Activated naive CD4-positive, alpha-beta T cell treated with anti-CD3 and anti-CD28 coated beads, Interleukin-2, amount 50 U/mL, for 72 hours (primary cell): ENCODE results near the gene ROBO2. TPM values are rescaled to one million over a fixed set of nuclear protein-coding genes. Genes with fewer than 3 reads are reported as not detected.

Experiments used
- ATAC-seq, 2 donors: fragments of 150-1000 bp; cut with Tn5 transposase; 2 replicates each; pipeline ENCODE4 v1.10.0; 2021; ENCODE audit warnings: mild to moderate bottlenecking in 2 of 2, moderate library complexity in 2 of 2
- DNase-seq, 2 donors: peaks; one replicate each; pipeline ENCODE4 v3.0.0; 2021 to 2022; ENCODE audit warnings: low spot score in 2 of 2
- H3K27ac Mint-ChIP-seq, 2 donors: one replicate each; pipeline ENCODE4 v1.8.0; 2022; ENCODE audit warnings: mild to moderate bottlenecking in 2 of 2, mixed read lengths in 2 of 2
- H3K36me3 Mint-ChIP-seq, 2 donors: one replicate each; pipeline ENCODE4 v1.8.0; 2022; ENCODE audit warnings: mixed read lengths in 2 of 2
- H3K9me3 Mint-ChIP-seq, 2 donors: one replicate each; pipeline ENCODE4 v1.8.0; 2022; ENCODE audit warnings: mixed read lengths in 2 of 2
- total RNA-seq, 2 donors: library from RNA; stranded (reverse); gene quantifications; one replicate each; pipeline ENCODE4 v1.2.3, GENCODE V29; 2022

ROBO2 gene
- total RNA-seq, 2 donors from 2014 or later: not detected

DNA sequence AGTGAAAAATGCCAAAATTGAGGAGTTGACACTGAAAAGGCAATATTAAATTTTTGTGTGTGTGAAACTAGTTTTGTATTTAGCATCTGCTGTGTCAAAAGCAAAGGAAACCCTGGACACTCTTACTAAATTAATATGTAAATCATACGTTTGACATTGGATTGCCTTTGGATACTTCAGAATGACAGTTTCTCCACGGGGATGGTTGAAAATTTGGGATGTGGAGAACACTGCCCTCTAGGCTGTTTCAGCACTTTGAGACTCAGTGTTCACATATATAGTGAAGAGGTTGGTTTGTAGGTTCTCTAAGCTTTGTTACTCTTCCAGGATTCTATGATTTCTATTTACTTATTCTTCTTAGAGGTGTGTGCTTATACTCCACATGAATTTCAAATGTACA lies 3.0 kb downstream of the ROBO2 start:
- H3K36me3 Mint-ChIP-seq: peaks cover 14 to 19% of the 10 kb centered on the region in 2 donors
- ATAC-seq (no peak), DNase-seq (no peak)
- peaks cover 7 to 10% of the 10 kb centered on the region in 2 donors for H3K9me3 Mint-ChIP-seq
- H3K27ac Mint-ChIP-seq: no peak overlapping the region

DNA sequence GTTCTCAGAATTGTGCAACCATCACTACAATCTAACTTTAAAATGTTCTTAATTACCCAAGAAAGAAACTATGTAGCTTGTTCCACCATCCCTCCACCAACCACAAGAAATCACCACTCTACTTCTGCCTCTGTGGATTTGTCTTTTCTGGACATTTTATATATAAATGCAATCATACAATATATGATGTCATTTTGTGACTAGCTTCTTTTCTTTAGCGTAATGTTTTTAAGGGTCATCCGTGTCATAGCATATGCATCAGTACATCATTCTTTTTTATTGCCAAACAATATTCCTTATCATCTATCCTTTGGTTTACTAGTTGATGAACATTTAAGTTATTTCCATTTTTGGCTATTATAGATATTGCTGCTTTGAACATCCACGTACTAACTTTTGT lies 5.8 kb downstream of the ROBO2 start:
- H3K9me3 Mint-ChIP-seq: peaks cover 6 to 7% of the 10 kb centered on the region in 2 donors
- H3K36me3 Mint-ChIP-seq: peaks cover 2 to 7% of the 10 kb centered on the region in 2 donors
- DNase-seq: no peak
- H3K27ac Mint-ChIP-seq: no peak overlapping the region
- no peak for ATAC-seq

DNA sequence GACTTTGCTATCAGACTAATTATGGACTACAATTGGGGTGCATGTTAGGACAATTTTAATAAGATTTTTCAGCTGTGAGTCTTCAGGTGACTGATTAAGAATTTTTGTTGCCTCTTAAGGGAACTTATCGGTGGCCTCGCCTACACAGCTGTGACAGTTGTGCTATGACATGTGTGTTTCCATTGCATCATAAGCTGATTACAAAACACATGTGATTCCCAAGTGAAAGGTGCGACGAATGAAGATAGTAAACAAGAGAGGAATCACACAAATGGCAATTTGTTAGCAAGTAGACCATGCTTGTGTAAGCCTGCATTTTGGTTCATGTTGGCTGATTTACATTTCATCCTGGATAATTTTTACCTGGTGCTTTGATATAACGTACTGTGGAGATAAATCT lies 8.3 kb downstream of the ROBO2 start:
- peaks cover 2 to 6% of the 10 kb centered on the region in 2 donors for H3K9me3 Mint-ChIP-seq
- ATAC-seq: no peak
- no peak overlapping the region for H3K27ac Mint-ChIP-seq
- no peak for DNase-seq
- H3K36me3 Mint-ChIP-seq: no peaks in the 10 kb centered on the region

DNA sequence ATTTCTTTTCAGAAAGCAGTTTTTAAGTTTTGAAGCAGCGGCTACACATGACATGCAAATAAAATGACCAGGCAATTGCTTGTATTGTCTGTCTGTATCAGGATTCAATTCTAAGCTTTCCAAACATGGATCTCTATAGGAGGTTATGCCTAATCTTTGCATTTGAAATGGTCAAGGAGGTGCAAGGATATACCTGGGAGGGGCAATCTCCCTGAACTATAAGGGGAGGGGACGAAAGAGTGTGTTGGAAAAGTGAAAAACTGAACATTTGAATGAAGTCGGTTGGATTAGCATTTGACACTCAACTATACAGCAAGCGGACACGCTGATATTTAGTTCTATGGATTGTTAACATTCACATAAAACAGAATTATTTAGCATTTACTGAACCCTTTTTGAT lies 11.7 kb downstream of the ROBO2 start:
- H3K27ac Mint-ChIP-seq: no peak overlapping the region
- no peaks in the 10 kb centered on the region for H3K9me3 Mint-ChIP-seq
- no peak for ATAC-seq
- no peak for DNase-seq
- no peaks in the 10 kb centered on the region for H3K36me3 Mint-ChIP-seq

DNA sequence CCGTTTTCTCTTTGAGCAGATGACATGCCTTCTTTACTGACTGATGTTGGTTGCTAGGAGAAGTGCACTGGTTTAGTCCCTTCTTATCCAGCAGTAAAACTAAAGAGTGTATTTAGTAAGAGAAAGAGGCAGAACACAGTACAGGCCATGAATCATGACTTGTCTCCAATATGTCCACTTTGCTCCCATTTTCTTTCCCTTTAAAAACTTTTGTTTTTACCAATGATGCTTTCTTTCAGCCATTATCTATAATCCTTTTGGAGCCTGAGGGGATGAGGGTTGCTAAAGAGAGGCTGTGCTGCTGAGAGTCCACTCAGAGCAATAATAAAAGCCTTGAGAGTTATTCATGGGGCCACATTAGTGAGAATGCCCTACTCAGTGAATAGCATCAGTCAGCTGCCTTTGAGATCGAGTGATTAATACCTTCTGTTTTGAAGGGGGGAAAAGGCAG lies 12.2 kb downstream of the ROBO2 start:
- no peak overlapping the region for H3K27ac Mint-ChIP-seq
- DNase-seq (no peak), ATAC-seq (no peak)
- H3K36me3 Mint-ChIP-seq: no peaks in the 10 kb centered on the region
- H3K9me3 Mint-ChIP-seq: no peaks in the 10 kb centered on the region

DNA sequence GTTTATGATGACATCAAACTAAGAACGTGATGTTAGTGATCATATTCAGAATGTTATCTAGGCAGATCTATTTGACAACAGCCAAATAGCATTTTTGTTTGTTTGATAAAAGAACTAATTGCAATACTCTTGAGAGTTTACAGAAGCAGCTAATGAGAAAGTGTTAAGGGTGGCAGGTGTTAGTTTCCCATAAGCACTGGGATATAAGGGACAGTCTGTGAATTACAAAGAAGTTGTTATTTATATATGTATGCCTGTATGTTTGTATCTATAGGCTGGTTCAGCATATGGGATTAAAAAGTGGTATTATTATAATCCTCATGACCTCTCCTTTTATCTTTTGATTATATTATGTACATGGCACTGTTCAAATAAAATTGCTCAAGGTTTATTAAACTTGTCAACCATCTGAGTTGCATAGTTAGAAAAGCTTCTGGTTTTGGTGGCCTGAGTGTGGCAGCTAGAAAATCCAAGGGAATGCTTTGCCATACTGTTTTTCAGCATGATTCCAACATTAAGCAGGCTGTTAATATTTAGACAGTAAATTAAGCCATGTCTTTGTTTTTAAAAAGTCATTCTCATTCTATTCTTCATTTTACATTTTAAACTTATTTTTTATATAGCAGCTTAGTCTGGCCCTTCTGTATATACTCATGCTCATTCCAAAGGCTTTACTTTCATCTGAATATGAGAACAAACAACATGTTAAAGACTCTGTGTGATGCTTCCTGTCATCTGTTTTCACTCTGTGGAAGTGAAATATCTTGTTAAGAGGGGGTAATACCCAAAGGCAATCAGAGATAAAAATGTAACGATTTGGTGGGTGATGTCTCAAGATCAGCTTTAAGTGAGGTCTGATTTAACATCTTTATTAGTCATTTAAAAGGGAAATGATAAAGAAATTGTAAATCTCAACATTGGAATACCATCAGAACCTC lies 13.1 kb downstream of the ROBO2 start:
- DNase-seq (no peak), ATAC-seq (no peak)
- H3K36me3 Mint-ChIP-seq: no peaks in the 10 kb centered on the region
- no peaks in the 10 kb centered on the region for H3K9me3 Mint-ChIP-seq
- no peak overlapping the region for H3K27ac Mint-ChIP-seq

DNA sequence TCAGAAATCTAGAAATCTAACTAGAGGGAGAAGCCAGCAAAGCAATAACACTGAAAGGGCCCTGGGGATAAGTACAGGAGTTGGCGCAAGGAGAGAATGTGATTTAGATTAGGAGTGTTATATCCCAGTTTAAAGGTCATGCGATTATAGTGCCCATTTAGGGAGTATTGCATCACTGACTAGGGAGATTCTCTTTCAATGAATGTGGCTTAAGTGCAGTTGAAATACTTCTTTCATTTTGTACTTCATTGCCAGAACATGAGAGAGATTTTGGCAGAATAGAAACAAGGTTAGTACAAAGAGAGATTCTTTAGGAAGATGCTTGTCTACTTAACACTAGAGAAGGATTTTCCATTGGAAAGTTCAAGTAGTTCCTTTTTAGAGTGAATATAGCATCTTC lies 13.9 kb downstream of the ROBO2 start:
- no peaks in the 10 kb centered on the region for H3K36me3 Mint-ChIP-seq
- peaks cover under 1% of the 10 kb centered on the region in 2 donors for H3K9me3 Mint-ChIP-seq
- no peak for ATAC-seq

DNA sequence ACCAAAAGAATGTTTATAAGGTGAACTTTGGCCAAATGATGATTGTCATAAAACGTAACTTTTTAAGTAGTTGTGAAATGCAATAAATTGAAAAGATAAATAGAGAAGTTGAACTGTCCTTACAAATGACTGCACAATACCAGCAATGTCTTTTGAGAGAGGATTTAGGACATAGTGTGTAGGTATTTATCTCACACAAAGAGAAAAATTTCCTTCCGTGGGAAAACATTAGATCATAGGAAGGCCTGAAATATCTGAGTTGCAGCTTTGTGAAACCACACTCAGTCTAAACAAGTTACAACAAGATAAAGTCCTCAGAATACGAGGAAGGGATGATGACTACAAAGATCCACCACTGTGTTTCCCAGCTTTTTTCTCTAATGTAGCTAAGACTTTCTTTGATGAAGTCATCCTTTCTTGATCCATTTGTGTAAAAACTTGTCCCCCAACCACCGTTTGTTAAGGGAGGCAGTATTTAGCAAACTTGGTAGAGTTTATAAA lies 16.0 kb downstream of the ROBO2 start:
- Mint-ChIP-seq H3K36me3 (no peaks in the 10 kb centered on the region), H3K27ac (no peak overlapping the region), H3K9me3 (peaks cover 12 to 19% of the 10 kb centered on the region in 2 donors)
- ATAC-seq: no peak
- no peak for DNase-seq

More for the DNA sequence above, 13.9 kb downstream of the ROBO2 start:
- DNase-seq: no peak
- no peak overlapping the region for H3K27ac Mint-ChIP-seq

DNA sequence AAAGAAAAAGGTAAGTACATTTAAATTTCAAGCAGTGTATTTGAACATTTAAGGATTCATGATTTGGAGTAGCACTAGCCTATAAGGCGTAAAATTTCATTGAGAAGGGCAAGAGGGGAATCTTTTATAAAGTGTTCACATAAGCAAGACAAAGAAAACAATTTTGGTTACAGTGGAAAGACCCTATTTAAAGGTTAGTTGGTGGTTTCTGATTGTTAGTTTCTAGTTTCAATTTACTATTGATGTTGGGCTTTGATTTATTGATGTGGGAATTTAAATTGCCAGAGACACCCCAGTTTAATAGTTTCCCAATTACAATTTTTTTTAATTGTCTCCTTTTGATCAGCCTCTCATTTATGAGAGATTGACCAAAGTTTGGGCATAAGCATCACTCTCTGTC lies 19.5 kb downstream of the ROBO2 start:
- H3K9me3 Mint-ChIP-seq: peaks cover 21 to 36% of the 10 kb centered on the region in 2 donors
- H3K36me3 Mint-ChIP-seq: peaks cover 0 to 7% of the 10 kb centered on the region in 2 donors
- DNase-seq (no peak), ATAC-seq (no peak)
- H3K27ac Mint-ChIP-seq: no peak overlapping the region

DNA sequence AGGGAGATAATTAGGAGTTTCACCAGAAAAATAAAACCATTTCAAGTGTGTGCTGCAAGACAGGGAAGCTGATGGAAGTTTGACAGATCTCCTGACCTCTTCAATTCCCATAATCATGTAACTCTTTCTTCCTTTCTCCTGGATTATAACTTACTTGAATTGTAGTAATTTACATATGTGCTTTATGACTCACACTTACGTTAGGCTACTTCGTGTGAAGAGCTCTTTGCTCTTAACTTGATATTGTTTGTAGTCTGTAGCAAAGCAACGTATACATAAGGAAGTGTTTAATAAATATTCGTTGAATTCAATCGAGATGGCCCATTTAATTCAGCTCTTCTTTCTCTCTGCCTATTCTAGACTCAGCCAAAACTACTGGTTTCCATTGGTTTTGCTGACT lies 23.5 kb downstream of the ROBO2 start:
- DNase-seq: no peak
- no peak for ATAC-seq
- Mint-ChIP-seq H3K27ac (no peak overlapping the region), H3K36me3 (peaks cover 0 to 7% of the 10 kb centered on the region in 2 donors), H3K9me3 (peaks cover 21 to 36% of the 10 kb centered on the region in 2 donors)

DNA sequence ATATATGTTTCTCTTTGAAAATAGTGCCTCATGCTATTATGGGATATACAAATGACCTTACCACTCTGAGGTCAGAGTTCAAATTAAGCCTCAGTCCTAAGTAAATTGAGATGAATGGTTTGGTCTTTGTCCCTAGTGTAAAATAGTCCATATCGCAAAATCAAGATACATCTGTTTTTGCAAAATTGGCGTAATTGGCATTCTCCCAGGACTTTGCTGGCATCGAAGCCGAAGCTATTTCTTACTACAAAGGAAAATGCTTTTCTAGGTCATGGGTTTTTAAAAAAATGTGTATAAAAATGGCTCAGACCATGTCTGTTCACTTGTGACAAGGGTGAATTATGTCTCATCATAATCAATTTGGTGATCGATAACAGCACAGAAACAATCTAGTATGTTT lies 25.9 kb downstream of the ROBO2 start:
- H3K27ac Mint-ChIP-seq: no peak overlapping the region
- peaks cover 15 to 25% of the 10 kb centered on the region in 2 donors for H3K9me3 Mint-ChIP-seq
- peaks cover 0 to 7% of the 10 kb centered on the region in 2 donors for H3K36me3 Mint-ChIP-seq
- ATAC-seq (no peak), DNase-seq (no peak)

DNA sequence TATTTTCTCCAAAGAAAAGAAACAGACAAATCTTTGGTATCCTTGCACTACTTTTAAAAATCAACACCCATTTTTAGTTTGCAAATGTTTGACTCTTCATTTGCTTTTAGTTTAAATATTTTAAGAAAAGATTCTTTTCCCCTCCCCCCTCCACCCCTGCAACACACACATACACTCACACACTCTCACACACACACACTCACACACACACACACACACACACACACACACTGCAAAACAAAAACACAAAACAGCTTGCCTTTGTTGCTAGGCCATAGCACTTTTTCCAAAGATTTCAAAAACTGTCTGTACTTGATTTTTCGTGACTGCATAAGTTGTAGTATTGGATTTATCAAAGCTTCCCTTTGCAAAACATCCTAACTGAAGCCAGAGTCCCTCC lies 26.9 kb downstream of the ROBO2 start:
- DNase-seq (no peak), ATAC-seq (no peak)
- Mint-ChIP-seq H3K27ac (no peak overlapping the region), H3K9me3 (peaks cover 16 to 24% of the 10 kb centered on the region in 2 donors), H3K36me3 (peaks cover 0 to 7% of the 10 kb centered on the region in 2 donors)

DNA sequence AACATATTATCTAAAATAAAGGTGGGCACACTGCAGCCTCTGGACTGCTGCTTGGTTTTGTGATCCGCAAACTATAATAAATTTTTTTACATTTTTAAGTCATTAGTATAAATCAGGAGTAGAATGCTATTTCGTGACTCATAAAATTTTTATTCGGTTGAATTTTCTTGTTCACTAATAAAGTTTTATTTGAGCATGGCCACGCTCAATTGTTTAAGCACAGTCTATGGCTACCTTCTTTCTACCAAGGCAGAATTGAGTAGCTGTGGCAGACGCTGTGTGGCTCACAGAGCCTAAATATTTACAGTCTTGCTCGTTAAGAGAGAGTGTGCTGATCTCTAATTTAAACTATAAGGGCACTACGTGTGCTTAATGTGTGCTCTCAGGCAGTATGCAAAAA lies 28.9 kb downstream of the ROBO2 start:
- ATAC-seq (no peak), DNase-seq (no peak)
- Mint-ChIP-seq H3K36me3 (peaks cover 0 to under 1% of the 10 kb centered on the region in 2 donors), H3K27ac (no peak overlapping the region), H3K9me3 (peaks cover 6 to 12% of the 10 kb centered on the region in 2 donors)

DNA sequence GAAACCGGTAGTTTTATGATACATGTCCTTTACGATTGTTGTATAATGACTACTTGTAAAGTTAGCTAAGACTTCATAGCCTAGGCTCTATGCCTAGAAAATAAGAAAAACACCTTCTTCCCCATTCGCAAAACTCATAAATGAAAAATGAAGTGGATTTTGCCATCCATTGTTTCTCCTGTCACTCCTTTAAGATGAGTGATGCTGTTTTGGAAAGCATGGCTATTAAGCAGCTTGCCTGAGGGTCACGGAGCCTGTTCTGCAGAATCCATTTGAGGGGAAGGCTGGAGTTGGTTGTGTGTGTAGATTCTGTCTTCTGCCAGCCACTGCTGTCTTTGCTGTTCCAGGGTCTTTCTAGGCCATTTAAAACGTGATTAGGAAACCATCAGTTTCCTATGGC lies 31.5 kb downstream of the ROBO2 start:
- ATAC-seq (no peak), DNase-seq (no peak)
- Mint-ChIP-seq H3K9me3 (peaks cover 6 to 17% of the 10 kb centered on the region in 2 donors), H3K27ac (no peak overlapping the region), H3K36me3 (no peaks in the 10 kb centered on the region)

DNA sequence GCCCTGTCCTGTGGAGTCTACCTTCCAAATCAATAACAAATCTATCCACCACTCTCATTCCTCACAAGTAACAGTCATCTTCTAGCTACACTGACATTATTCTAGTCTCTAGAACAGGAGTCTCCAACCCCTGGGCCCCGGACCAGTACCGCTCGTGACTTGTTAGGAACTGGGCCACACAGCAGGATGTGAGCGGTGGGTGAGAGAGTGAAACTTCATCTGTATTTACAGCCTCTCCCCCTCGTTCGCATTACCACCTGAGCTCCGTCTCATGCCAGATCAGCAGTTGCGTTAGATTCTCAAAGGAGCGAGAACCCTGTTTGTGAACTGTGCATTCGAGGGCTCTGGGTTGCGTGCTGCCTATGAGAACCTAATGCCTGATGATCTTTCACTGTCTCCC lies 31.9 kb downstream of the ROBO2 start:
- peaks cover 6 to 17% of the 10 kb centered on the region in 2 donors for H3K9me3 Mint-ChIP-seq
- no peak overlapping the region for H3K27ac Mint-ChIP-seq
- ATAC-seq (no peak), DNase-seq (no peak)
- no peaks in the 10 kb centered on the region for H3K36me3 Mint-ChIP-seq

DNA sequence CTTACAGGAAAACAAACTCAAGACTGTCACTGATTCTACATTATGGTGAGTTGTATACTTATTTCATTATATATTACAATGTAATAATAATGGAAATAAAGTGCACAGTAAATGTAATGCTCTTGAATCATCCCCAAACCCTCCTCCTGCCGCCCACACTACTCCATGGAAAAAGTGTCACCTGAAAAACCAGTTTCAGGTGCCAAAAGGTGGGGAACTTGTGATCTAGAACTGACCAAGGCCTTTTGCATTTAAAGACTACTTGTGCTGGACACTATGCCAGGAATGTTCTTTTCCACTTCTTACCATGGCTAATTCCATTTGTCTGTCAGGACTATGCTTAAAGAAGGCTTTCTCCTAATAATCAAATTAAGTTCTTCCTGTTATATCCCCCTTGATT lies 32.3 kb downstream of the ROBO2 start:
- ATAC-seq (no peak), DNase-seq (no peak)
- H3K36me3 Mint-ChIP-seq: no peaks in the 10 kb centered on the region
- H3K27ac Mint-ChIP-seq: no peak overlapping the region
- peaks cover 6 to 17% of the 10 kb centered on the region in 2 donors for H3K9me3 Mint-ChIP-seq

DNA sequence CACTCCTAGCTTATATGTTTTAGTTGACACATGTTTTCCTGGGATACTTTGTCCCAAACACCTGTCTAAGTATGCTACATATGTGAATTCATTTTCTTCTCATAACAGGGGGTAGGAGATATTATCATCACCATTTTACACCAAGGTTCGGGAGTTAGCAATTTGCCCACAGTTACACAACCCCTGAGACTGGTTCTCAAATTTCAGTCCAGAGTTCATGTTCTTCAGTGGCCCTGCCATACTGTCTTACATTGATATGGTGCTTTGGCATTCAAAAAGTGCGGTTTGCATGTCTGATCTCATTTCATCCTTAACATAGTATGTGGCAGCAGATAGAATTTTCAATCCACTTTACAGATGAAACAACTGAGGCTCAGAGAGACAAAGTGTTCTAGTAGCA lies 38.4 kb downstream of the ROBO2 start:
- Mint-ChIP-seq H3K27ac (no peak overlapping the region), H3K9me3 (peaks cover 12% of the 10 kb centered on the region in 2 donors), H3K36me3 (no peaks in the 10 kb centered on the region)
- no peak for ATAC-seq
- no peak for DNase-seq
